H1 (cell line): Measurements from ENCODE around the gene HS3ST6. TPM values are rescaled to one million over a fixed set of nuclear protein-coding genes. Genes with fewer than 3 reads are reported as not detected.

ENCODE experiments used
- CTCF ChIA-PET: fragments of 300-600 bp; sonication (Branson Sonifier 250); formaldehyde crosslinking; loops from one replicate; lab custom pipeline; 2021; ENCODE audit not compliant: partially characterized antibody; lab: Charles Lee
- POLR2A ChIA-PET: fragments of 300-600 bp; sonication (Branson Sonifier 250); formaldehyde crosslinking; loops from one replicate; lab custom pipeline; 2021; ENCODE audit warnings: inconsistent platforms; ENCODE audit not compliant: partially characterized antibody; lab: Charles Lee
- DNase-seq, 2 experiments: peaks; one replicate each; pipeline versions ENCODE4 v3.0.0 to v3.0.0-alpha.2; 2010 to 2022; ENCODE audit warnings: low spot score in 2 of 2, low read depth in 1 of 2, mixed read lengths in 1 of 2
- FAIRE-seq: peaks from 2 replicates; lab custom pipeline; 2011; peaks lifted over from hg19 to GRCh38; lab: Jason Lieb, UNC
- H2AFZ ChIP-seq: 2 replicates; pipeline ENCODE4 v1.8.1; 2012; ENCODE audit warnings: low read length, inconsistent platforms
- H2AK5ac ChIP-seq: 2 replicates; pipeline ENCODE4 v1.6.1; 2013; ENCODE audit warnings: low read depth, low read length
- H2BK120ac ChIP-seq: replicated peaks from 2 replicates; pipeline ENCODE3; 2013; ENCODE audit warnings: low read depth, low read length, inconsistent platforms
- H2BK12ac ChIP-seq: 2 replicates; pipeline ENCODE4 v1.6.1; 2013; ENCODE audit warnings: low read depth, low read length
- H2BK15ac ChIP-seq: 2 replicates; pipeline ENCODE4 v1.6.1; 2013; ENCODE audit warnings: low read length
- H2BK20ac ChIP-seq: 2 replicates; pipeline ENCODE4 v1.6.1; 2013; ENCODE audit warnings: low read length
- H2BK5ac ChIP-seq: 2 replicates; pipeline ENCODE4 v1.6.1; 2013; ENCODE audit warnings: low read depth, low read length
- H3K14ac ChIP-seq: 2 replicates; pipeline ENCODE4 v1.6.1; 2013; ENCODE audit warnings: inconsistent platforms; ENCODE audit not compliant: insufficient read length
- H3K18ac ChIP-seq: 2 replicates; pipeline ENCODE4 v1.6.1; 2013; ENCODE audit warnings: low read length; ENCODE audit errors: extremely low read depth
- H3K23ac ChIP-seq: 2 replicates; pipeline ENCODE4 v1.6.1; 2013; ENCODE audit warnings: inconsistent platforms; ENCODE audit not compliant: insufficient read length
- H3K23me2 ChIP-seq: 2 replicates; pipeline ENCODE4 v1.6.1; 2013; ENCODE audit warnings: low read depth, low read length
- H3K27ac ChIP-seq: 2 replicates; pipeline ENCODE4 v1.6.1; 2011; ENCODE audit warnings: low read depth, low read length, inconsistent platforms
- H3K27me3 ChIP-seq, 4 experiments: replicated peaks in 1 of 4; 1 replicate in 1 of 4; 2 replicates in 3 of 4; pipeline versions ENCODE4 v1.6.1 to v1.8.1; 2011 to 2013; ENCODE audit warnings: low read length in 3 of 4, mild to moderate bottlenecking in 3 of 4, inconsistent platforms in 2 of 4, mixed read lengths in 2 of 4, moderate library complexity in 1 of 4; ENCODE audit not compliant: control insufficient read depth in 3 of 4, insufficient read depth in 3 of 4; ENCODE audit errors: extremely low read depth in 1 of 4
- H3K36me3 ChIP-seq, 4 experiments: 2 replicates each; pipeline versions ENCODE4 v1.6.1 to v1.8.1; 2011 to 2013; ENCODE audit warnings: mild to moderate bottlenecking in 4 of 4, low read length in 3 of 4, moderate library complexity in 2 of 4, control low read depth in 1 of 4, inconsistent platforms in 1 of 4; ENCODE audit not compliant: insufficient read depth in 4 of 4, control insufficient read depth in 2 of 4
- H3K4ac ChIP-seq: replicated peaks from 2 replicates; pipeline ENCODE3; 2013; ENCODE audit warnings: low read length, low read depth, mixed read lengths, inconsistent platforms; ENCODE audit not compliant: insufficient read length
- H3K4me1 ChIP-seq, 4 experiments: replicated peaks in 1 of 4; 1 replicate in 1 of 4; 2 replicates in 3 of 4; pipeline versions ENCODE4 v1.6.1 to v1.8.1; 2011 to 2013; ENCODE audit warnings: low read length in 3 of 4, inconsistent platforms in 2 of 4, mixed read lengths in 1 of 4; ENCODE audit not compliant: insufficient read depth in 4 of 4, control insufficient read depth in 3 of 4
- H3K4me2 ChIP-seq, 2 experiments: 2 replicates each; pipeline versions ENCODE4 v1.6.1 to v1.8.1; 2011 to 2013; ENCODE audit warnings: low read depth in 2 of 2, low read length in 2 of 2, control low read depth in 1 of 2, inconsistent platforms in 1 of 2, mild to moderate bottlenecking in 1 of 2; ENCODE audit not compliant: insufficient read depth in 1 of 2
- H3K4me3 ChIP-seq, 4 experiments: fragments of 200-600, 300-600 bp in 1 of 4; sonication (generic), shearing (Covaris generic), sonication (Bioruptor Twin) in 1 of 4; 2 replicates each; pipeline versions ENCODE4 v1.5.1 to v1.8.1; 2011 to 2016; ENCODE audit warnings: low read length in 4 of 4, low read depth in 3 of 4, control low read depth in 2 of 4, inconsistent platforms in 2 of 4, mild to moderate bottlenecking in 2 of 4, mixed read lengths in 1 of 4, moderate library complexity in 1 of 4; ENCODE audit not compliant: insufficient read depth in 2 of 4; ENCODE audit errors: extremely low read depth in 1 of 4
- H3K56ac ChIP-seq: replicated peaks from 2 replicates; pipeline ENCODE3; 2013; ENCODE audit warnings: low read depth, mild to moderate bottlenecking, mixed read lengths, low read length, inconsistent platforms; ENCODE audit not compliant: insufficient read length
- H3K79me1 ChIP-seq: 2 replicates; pipeline ENCODE4 v1.6.1; 2013; ENCODE audit warnings: low read depth, low read length, control low read depth
- H3K79me2 ChIP-seq, 2 experiments: 2 replicates each; pipeline versions ENCODE4 v1.6.1 to v1.8.1; 2012 to 2013; ENCODE audit warnings: low read length in 2 of 2, mild to moderate bottlenecking in 2 of 2, inconsistent platforms in 1 of 2; ENCODE audit not compliant: insufficient read depth in 2 of 2, control insufficient read depth in 1 of 2
- H3K9ac ChIP-seq, 4 experiments: replicated peaks in 1 of 4; 1 replicate in 1 of 4; 2 replicates in 3 of 4; pipeline versions ENCODE4 v1.6.1 to v1.8.1; 2011 to 2013; ENCODE audit warnings: low read depth in 3 of 4, low read length in 3 of 4, control low read depth in 2 of 4, mild to moderate bottlenecking in 2 of 4, moderate library complexity in 2 of 4, inconsistent platforms in 1 of 4; ENCODE audit errors: extremely low read depth in 1 of 4
- H3K9me3 ChIP-seq, 2 experiments: 2 replicates each; pipeline versions ENCODE4 v1.6.1 to v1.8.1; 2012 to 2013; ENCODE audit warnings: mild to moderate bottlenecking in 2 of 2, moderate library complexity in 2 of 2, control low read depth in 1 of 2, inconsistent platforms in 1 of 2, low read depth in 1 of 2, low read length in 1 of 2, mixed read lengths in 1 of 2; ENCODE audit not compliant: insufficient read depth in 2 of 2
- H4K20me1 ChIP-seq, 2 experiments: replicated peaks in 1 of 2; 2 replicates each; pipeline versions ENCODE3 to v1.8.1; 2011 to 2013; ENCODE audit warnings: inconsistent platforms in 2 of 2, low read length in 2 of 2, mild to moderate bottlenecking in 1 of 2; ENCODE audit not compliant: insufficient read depth in 2 of 2, control insufficient read depth in 1 of 2
- H4K5ac ChIP-seq: 2 replicates; pipeline ENCODE4 v1.6.1; 2013; ENCODE audit warnings: low read length, low read depth, mixed read lengths, inconsistent platforms; ENCODE audit not compliant: insufficient read length
- H4K8ac ChIP-seq: 2 replicates; pipeline ENCODE4 v1.8.0; 2013; ENCODE audit warnings: mild to moderate bottlenecking, moderate library complexity, low read length, inconsistent platforms; ENCODE audit not compliant: insufficient read depth; ENCODE audit errors: extremely low read depth
- H4K91ac ChIP-seq: replicated peaks from 2 replicates; pipeline ENCODE3; 2013; ENCODE audit warnings: low read length, mixed read lengths, inconsistent platforms; ENCODE audit not compliant: insufficient read length
- ASH2L ChIP-seq: fragments of 200-600, 300-600 bp; sonication (generic); IDR thresholded peaks from one replicate; pipeline ENCODE4 v1.7.1; 2017; ENCODE audit warnings: low read length
- EP300 ChIP-seq, 2 experiments: IDR thresholded peaks; 1 replicate in 1 of 2; 2 replicates in 1 of 2; pipeline ENCODE4 v1.6.1; 2011 to 2012; ENCODE audit warnings: low read depth in 2 of 2, low read length in 2 of 2, mild to moderate bottlenecking in 2 of 2, borderline replicate concordance in 1 of 2, inconsistent platforms in 1 of 2, moderate library complexity in 1 of 2
- GABPA ChIP-seq: IDR thresholded peaks from 2 replicates; pipeline ENCODE4 v1.6.1; 2011; ENCODE audit warnings: mild to moderate bottlenecking, low read length, moderate library complexity, borderline replicate concordance; ENCODE audit not compliant: insufficient read depth
- POLR2AphosphoS5 ChIP-seq: IDR thresholded peaks from 2 replicates; pipeline ENCODE4 v1.6.1; 2011; ENCODE audit warnings: low read depth, low read length
- TCF12 ChIP-seq: IDR thresholded peaks from 2 replicates; pipeline ENCODE4 v1.6.1; 2011; ENCODE audit warnings: low read depth, mild to moderate bottlenecking, low read length
- WGBS, 2 experiments: shearing (Covaris generic) in 1 of 2; methylation state at CpG; one replicate each; pipeline versions ENCODE4 v1.1.6 to v1.1.7; 2013 to 2015; ENCODE audit warnings: low lambda C conversion rate in 2 of 2, mixed read lengths in 2 of 2, inconsistent platforms in 1 of 2, low coverage in 1 of 2, missing lambda C conversion rate in 1 of 2; ENCODE audit not compliant: insufficient replicate concordance in 2 of 2, insufficient coverage in 1 of 2, insufficient read length in 1 of 2; ENCODE audit errors: extremely low coverage in 1 of 2, missing lambda C conversion rate in 1 of 2; 5-methylcytosine and 5-hydroxymethylcytosine counted together
- polyA plus RNA-seq, 7 experiments: library from polyadenylated mRNA; depleted of rRNA in 3 of 7; stranded (reverse) in 5 of 7; unstranded in 2 of 7; fragments of >200 nt in 5 of 7; fragments of 200-250 nt in 2 of 7; gene quantifications; 1 replicate in 5 of 7; 2 replicates in 1 of 7; 4 replicates in 1 of 7; pipeline versions ENCODE4 v1.2.1 to v1.2.3, GENCODE V29; 2011 to 2013; ENCODE audit warnings: missing spikeins in 2 of 7, mixed read lengths in 2 of 7
- total RNA-seq: library from RNA; stranded (reverse); fragmentation: NEBNext Ultra II Directional; extraction: Animal tissue kit (Norgen Biotek cat#: 25700); gene quantifications from 2 replicates; pipeline ENCODE4 v1.2.1, GENCODE V29; 2021
- TF ChIP-seq, protein P1 (sequence below): IDR thresholded peaks from 2 replicates; pipeline ENCODE4 v1.6.1; 2011; ENCODE audit warnings: low read length, improper control_type of control experiment
- TF ChIP-seq, protein P2 (sequence below): IDR thresholded peaks from 2 replicates; pipeline ENCODE4 v1.6.1; 2012; ENCODE audit warnings: inconsistent platforms
- TF ChIP-seq, protein P3 (sequence below): IDR thresholded peaks from 2 replicates; pipeline ENCODE4 v1.6.1; 2011; ENCODE audit warnings: low read depth, mild to moderate bottlenecking, low read length; ENCODE audit not compliant: insufficient read depth

Gene HS3ST6
- total and polyA plus RNA-seq, 2 of the 8 experiments (the other 6 are each of a cell fraction or from before 2014, with no cell fraction given) = 0.36 to 0.39 TPM

DNA sequence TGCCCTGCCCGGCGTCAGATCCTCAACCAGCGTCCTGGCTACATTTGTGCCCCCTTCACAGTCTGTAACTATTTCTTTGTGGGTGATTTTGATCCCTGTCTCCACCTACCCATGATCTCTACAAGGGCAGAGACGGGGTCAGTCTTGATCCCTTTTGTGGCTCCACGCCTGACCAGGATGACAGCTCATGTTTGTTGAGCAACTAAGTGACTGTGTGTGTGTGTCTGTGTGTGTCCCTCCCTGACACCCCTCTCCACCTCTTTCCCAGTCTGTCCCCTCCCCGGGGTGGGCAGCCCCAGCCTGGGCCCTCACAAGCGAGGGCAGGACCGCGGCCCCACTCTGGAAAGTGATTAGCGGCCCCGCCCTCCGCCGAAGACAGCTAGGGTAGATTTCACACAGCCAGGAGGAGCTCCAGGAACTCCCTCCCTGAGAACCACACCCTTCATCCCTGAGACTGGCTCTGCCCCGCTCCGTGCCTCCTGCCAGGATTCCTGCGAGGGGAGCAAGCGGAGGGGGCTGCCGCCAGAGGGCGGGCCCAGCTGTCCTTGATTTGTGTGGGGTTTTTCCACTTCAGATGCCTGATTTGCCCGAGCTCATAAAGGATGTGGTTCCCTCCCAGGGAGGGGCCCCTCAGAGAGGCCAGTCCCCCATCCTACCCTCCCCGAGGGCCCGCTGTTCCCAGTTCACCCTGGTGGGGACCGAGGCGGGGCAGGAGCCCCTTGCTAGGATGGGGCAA, 5.3 kb upstream of the HS3ST6 start:
- POLR2A ChIA-PET = interaction anchor here (0.7 to 2.1 kb wide), 13 partner anchors 9 to 141 kb away, joined by 3 to 18 read pairs (median 4); partner anchors contain the start of genes MSRB1, NUBP2, RNF151 and RPS2
- DNase-seq (peak; percentile 49 to 86), FAIRE-seq (no peak)
- Histone ChIP-seq H3K9ac (no peak overlapping the region), H4K8ac (peak overlapping the region; percentile 71; the same call in 1 of the 2 replicates), H2AFZ (0 out of 2 replicates have a peak overlapping the region, but pooled peaks have one; percentile 28), H3K79me2 (no peaks in the 10 kb centered on the region), H4K20me1 (peaks cover 0 to 4% of the 10 kb centered on the region in 2 experiments), H3K36me3 (no peaks in the 10 kb centered on the region), H2BK20ac (no peak overlapping the region), H2AK5ac (no peak overlapping the region), H3K4me2 (peak overlapping the region; percentile 16 to 56), H3K4ac (no peak overlapping the region), H3K23ac (no peak overlapping the region), H3K4me1 (peaks cover 4 to 23% (median 15%) of the 10 kb centered on the region in 4 experiments), H3K4me3 (peak overlapping the region in 1 of 4 experiments; percentile 47; a peak in 4 of 8 replicates), H2BK120ac (no peak overlapping the region), H2BK12ac (0 out of 2 replicates have a peak overlapping the region, but pooled peaks have one; percentile 63), H3K14ac (no peak overlapping the region), H3K23me2 (peaks cover 6% of the 10 kb centered on the region; the same call in 1 of the 2 replicates), H3K27me3 (peaks cover 23 to 62% (median 45%) of the 10 kb centered on the region in 4 experiments), H3K27ac (no peak overlapping the region), H2BK5ac (peak overlapping the region; percentile 71; the same call in 1 of the 2 replicates), H2BK15ac (no peak overlapping the region), H3K9me3 (no peaks in the 10 kb centered on the region), H4K5ac (no peak overlapping the region), H3K56ac (no peak overlapping the region), H4K91ac (peak overlapping the region; percentile 40), H3K79me1 (no peaks in the 10 kb centered on the region), H3K18ac (peak overlapping the region; percentile 32)
- WGBS, 2 experiments = 20% methylated on average over 23 of the region's 24 CpGs; no CpG with 5 or more reads in 1 of the 2 experiments
- CTCF ChIA-PET = interaction anchor here (0.5 to 2.8 kb wide), 23 partner anchors 9 to 452 kb away, joined by 3 to 21 read pairs (median 4); partner anchors contain the start of genes MEIOB, RNF151, RPL3L and RPS2
- TF ChIP-seq TCF12 = no peak
- TF ChIP-seq POLR2AphosphoS5 = no peak
- TF ChIP-seq, protein P1, sequence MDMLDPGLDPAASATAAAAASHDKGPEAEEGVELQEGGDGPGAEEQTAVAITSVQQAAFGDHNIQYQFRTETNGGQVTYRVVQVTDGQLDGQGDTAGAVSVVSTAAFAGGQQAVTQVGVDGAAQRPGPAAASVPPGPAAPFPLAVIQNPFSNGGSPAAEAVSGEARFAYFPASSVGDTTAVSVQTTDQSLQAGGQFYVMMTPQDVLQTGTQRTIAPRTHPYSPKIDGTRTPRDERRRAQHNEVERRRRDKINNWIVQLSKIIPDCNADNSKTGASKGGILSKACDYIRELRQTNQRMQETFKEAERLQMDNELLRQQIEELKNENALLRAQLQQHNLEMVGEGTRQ = no peak
- TF ChIP-seq GABPA = peak; percentile 56; the same call in 1 of the 2 replicates
- TF ChIP-seq, protein P2, sequence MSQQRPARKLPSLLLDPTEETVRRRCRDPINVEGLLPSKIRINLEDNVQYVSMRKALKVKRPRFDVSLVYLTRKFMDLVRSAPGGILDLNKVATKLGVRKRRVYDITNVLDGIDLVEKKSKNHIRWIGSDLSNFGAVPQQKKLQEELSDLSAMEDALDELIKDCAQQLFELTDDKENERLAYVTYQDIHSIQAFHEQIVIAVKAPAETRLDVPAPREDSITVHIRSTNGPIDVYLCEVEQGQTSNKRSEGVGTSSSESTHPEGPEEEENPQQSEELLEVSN = 0 out of 2 replicates have a peak, but pooled peaks have one; percentile 20
- TF ChIP-seq ASH2L = no peak
- TF ChIP-seq EP300 (IDR thresholded peaks at IDR 0.05; ENCODE audit: borderline replicate concordance in 1 of 2, low read depth in 2 of 2, low read length in 2 of 2) = no peak
- TF ChIP-seq, protein P3, sequence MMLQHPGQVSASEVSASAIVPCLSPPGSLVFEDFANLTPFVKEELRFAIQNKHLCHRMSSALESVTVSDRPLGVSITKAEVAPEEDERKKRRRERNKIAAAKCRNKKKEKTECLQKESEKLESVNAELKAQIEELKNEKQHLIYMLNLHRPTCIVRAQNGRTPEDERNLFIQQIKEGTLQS = no peak
